Calu3 (cell line): ENCODE data around the gene SLC6A6. TPM values are rescaled to one million over a fixed set of nuclear protein-coding genes. Genes with fewer than 3 reads are reported as not detected.

ENCODE experiments used
- BruUV-seq: library from RNA; stranded (reverse); fragments of 400-500 nt; replicated peaks from 2 replicates; lab custom pipeline; 2021; lab: Mats Ljungman, UMichigan
- CTCF ChIA-PET: fragments of 300-600 bp; sonication (Branson Sonifier 250); formaldehyde crosslinking; loops from one replicate; lab custom pipeline; 2022; ENCODE audit warnings: antibody characterized with exemption; lab: Charles Lee
- DNase-seq: peaks from one replicate; pipeline ENCODE4 v3.0.0; 2022
- H3K27ac Mint-ChIP-seq: one replicate; pipeline ENCODE4 v1.8.0; 2022; ENCODE audit warnings: mixed read lengths; ENCODE audit not compliant: unreplicated experiment
- H3K27me3 Mint-ChIP-seq: one replicate; pipeline ENCODE4 v1.8.0; 2022; ENCODE audit warnings: mixed read lengths; ENCODE audit not compliant: unreplicated experiment
- H3K36me3 Mint-ChIP-seq: one replicate; pipeline ENCODE4 v1.8.0; 2022; ENCODE audit warnings: mild to moderate bottlenecking, moderate library complexity, mixed read lengths; ENCODE audit not compliant: insufficient read depth, unreplicated experiment
- H3K4me1 Mint-ChIP-seq: one replicate; pipeline ENCODE4 v1.8.0; 2022; ENCODE audit warnings: mild to moderate bottlenecking, low read depth, mixed read lengths; ENCODE audit not compliant: unreplicated experiment
- H3K4me3 Mint-ChIP-seq: one replicate; pipeline ENCODE4 v1.8.0; 2022; ENCODE audit warnings: mild to moderate bottlenecking, low read depth, moderate library complexity, mixed read lengths; ENCODE audit not compliant: unreplicated experiment
- H3K9me3 Mint-ChIP-seq: one replicate; pipeline ENCODE4 v1.8.0; 2022; ENCODE audit warnings: low read depth, mixed read lengths; ENCODE audit not compliant: unreplicated experiment
- CTCF ChIP-seq: fragments of 200-600 bp; IDR thresholded peaks from one replicate; pipeline ENCODE4 v1.8.0; 2022; ENCODE audit warnings: antibody characterized with exemption; ENCODE audit not compliant: unreplicated experiment
- intact Hi-C: fragments of 100-400 bp; cut with micrococcal nuclease; formaldehyde crosslinking; loops from one replicate; pipeline ENCODE4 v1.10.0; 2022; ENCODE audit not compliant: unreplicated experiment
- total RNA-seq: library from RNA; stranded (reverse); gene quantifications from 2 replicates; pipeline ENCODE4 v1.2.3, GENCODE V29; 2022

The SLC6A6 gene
- total RNA-seq, 1 experiment from 2014 or later, result 46.3 TPM

- no peak for DNase-seq
- no peak overlapping the region for H3K27ac Mint-ChIP-seq
- H3K36me3 Mint-ChIP-seq, result peaks cover 14% of the 10 kb centered on the region
- H3K4me3 Mint-ChIP-seq, result no peak overlapping the region
- CTCF ChIA-PET, result interaction anchor here (0.6 kb wide), 1 partner anchor 137 kb away, joined by 3 read pairs; no protein-coding TSS in a partner anchor
- intact Hi-C loops, result no loop called here
- no peaks in the 10 kb centered on the region for H3K27me3 Mint-ChIP-seq
- no peak for TF ChIP-seq CTCF
- H3K9me3 Mint-ChIP-seq, result no peaks in the 10 kb centered on the region
- no TSS peak for BruUV-seq
- H3K4me1 Mint-ChIP-seq, result no peaks in the 10 kb centered on the region
These were observed 87.8 kb downstream of the SLC6A6 start for GRCh38 chr3:14490255-14490654.

DNA sequence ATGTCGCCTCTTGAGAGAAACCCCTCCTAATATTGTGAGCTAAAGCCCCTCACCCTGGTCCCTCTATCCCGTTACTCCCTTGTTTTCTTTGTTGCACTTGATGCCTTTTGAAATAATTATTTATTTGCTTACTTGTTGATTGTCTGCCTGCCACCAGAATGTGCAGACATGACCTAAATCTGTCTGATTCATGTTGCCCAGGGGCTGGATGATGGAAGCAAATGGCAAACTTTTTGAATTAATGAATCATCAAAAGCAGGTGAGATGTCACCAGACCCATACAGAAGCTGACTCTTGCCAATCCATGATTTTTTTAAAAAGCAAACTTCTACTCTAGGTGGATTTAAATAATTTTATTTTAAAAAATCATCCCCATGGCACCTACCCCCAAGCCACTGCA is 88.4 kb downstream of the SLC6A6 start:
- no peak for DNase-seq
- H3K4me3 Mint-ChIP-seq, result no peak overlapping the region
- H3K4me1 Mint-ChIP-seq, result no peaks in the 10 kb centered on the region
- no peak for TF ChIP-seq CTCF
- no peak overlapping the region for H3K27ac Mint-ChIP-seq
- no peaks in the 10 kb centered on the region for H3K9me3 Mint-ChIP-seq
- CTCF ChIA-PET, result interaction anchor here (0.6 kb wide), 1 partner anchor 138 kb away, joined by 3 read pairs; no protein-coding TSS in a partner anchor
- intact Hi-C loops, result no loop called here
- H3K27me3 Mint-ChIP-seq, result no peaks in the 10 kb centered on the region
- H3K36me3 Mint-ChIP-seq, result peaks cover 9% of the 10 kb centered on the region
- BruUV-seq, result no TSS peak

GRCh38 chr3:14491396-14492190 is 89.2 kb downstream of the SLC6A6 start:
- H3K4me3 Mint-ChIP-seq, result no peak overlapping the region
- H3K27ac Mint-ChIP-seq, result no peak overlapping the region
- BruUV-seq, result no TSS peak
- intact Hi-C loops, result no loop called here
- no peak for TF ChIP-seq CTCF
- CTCF ChIA-PET, result no interaction called here
- no peak for DNase-seq
- H3K9me3 Mint-ChIP-seq, result no peaks in the 10 kb centered on the region
- no peaks in the 10 kb centered on the region for H3K27me3 Mint-ChIP-seq
- H3K36me3 Mint-ChIP-seq, result peaks cover 9% of the 10 kb centered on the region
- no peaks in the 10 kb centered on the region for H3K4me1 Mint-ChIP-seq

DNA sequence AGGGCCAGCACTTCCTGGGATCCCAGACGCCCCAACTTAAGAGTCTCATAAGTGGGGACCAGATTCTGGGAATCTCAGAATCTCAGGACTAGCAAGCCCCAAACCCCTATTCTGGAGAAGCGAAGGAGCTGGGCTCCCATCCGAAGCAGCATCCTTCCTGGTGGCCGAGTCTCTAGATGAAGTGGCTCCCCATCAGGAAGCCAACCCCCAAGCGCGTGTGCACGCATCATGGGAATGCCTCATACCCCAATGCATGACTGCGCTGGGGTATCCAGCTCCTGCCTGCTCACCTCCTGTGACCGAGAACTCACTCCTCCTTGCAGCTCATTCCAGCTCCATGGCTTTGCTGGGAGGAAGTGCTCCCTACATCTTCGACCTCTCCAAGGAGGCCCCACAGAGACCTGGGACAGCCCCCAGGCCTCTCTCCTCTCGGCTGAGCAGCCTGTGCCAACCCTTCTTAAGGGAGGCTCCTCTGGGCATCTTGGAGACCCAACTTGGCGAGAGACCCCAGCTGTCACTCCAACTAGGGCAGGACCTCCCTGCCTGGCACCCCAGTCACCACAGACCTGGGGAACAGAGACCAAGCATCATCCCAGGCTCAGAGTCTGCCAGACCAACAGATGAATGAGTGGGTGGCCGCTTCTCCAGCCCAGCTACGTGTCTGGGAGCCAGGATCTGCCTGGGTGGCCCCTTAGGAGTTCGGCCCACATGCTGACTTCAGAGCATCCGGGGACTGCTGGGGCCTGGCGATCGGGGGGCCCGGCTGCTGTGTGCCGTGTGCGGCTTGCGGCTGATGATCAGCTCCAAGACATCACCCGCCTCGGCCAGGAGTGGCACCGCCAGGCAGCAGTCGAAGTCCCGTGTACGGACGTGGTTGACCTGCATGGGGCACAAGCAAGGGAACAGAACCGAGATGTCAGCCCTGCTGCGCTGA is 90.8 kb downstream of the SLC6A6 start:
- no peak for TF ChIP-seq CTCF
- peaks cover 16% of the 10 kb centered on the region for H3K27me3 Mint-ChIP-seq
- BruUV-seq, result no TSS peak
- H3K4me3 Mint-ChIP-seq, result no peak overlapping the region
- H3K36me3 Mint-ChIP-seq, result peaks cover 9% of the 10 kb centered on the region
- CTCF ChIA-PET, result no interaction called here
- no peaks in the 10 kb centered on the region for H3K9me3 Mint-ChIP-seq
- no peak for DNase-seq
- intact Hi-C loops, result no loop called here
- H3K4me1 Mint-ChIP-seq, result no peaks in the 10 kb centered on the region
- H3K27ac Mint-ChIP-seq, result no peak overlapping the region
